NCI-H2196 (cell line): Measurements from ENCODE around the gene BNIP2.

Source experiments
- DNase-seq: peaks from one replicate; lab custom pipeline; 2025; ENCODE audit not compliant: unreplicated experiment; lab: John Stamatoyannopoulos, UW

Gene BNIP2

DNA sequence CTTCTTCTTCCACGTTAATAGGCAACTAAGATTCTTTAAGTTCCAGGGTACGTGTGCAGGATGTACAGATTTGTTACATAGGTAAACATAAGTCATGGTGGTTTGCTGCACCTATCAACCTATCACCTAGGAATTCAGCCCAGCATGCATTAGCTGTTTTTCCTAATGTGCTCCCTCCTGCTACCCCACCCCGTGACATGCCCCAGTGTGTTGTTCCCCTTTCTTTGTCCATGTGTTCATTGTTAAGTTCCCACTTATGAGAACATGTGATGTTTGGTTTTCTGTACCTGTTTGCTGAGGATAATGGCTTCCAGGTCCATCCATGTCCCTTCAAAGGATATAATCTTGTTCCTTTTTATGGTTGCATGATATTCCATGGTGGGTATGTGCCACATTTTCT lies 52.9 kb downstream of the BNIP2 start:
- no peak for DNase-seq

GRCh38 chr15:59632714-59633113 lies 56.4 kb downstream of the BNIP2 start:
- DNase-seq, result no peak

- DNase-seq, result no peak
These were observed 66.8 kb downstream of the BNIP2 start for GRCh38 chr15:59622289-59622688.

- no peak for DNase-seq
These were observed 70.7 kb downstream of the BNIP2 start for GRCh38 chr15:59618406-59618805.

GRCh38 chr15:59616379-59616778 lies 72.7 kb downstream of the BNIP2 start:
- DNase-seq, result peak; percentile 17

DNA sequence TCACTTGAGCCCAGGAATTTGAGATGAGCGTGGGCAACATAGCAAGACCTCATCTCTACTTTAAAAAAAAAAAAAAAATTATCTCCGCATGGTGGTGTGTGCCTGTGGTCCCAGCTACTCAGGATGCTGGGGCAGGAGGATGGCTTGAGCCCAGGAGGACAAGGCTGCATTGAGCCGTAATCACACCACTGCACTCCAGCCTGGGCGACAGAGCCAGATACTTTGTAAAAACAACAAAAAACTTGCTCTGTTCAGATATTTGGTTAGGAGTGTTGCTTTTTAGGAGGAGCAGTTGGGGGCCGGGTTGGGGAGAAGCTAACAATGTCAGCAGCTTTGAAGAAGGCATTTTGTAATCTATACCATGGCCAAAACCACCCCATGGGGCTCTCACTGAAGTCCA lies 73.5 kb downstream of the BNIP2 start:
- no peak for DNase-seq

DNA sequence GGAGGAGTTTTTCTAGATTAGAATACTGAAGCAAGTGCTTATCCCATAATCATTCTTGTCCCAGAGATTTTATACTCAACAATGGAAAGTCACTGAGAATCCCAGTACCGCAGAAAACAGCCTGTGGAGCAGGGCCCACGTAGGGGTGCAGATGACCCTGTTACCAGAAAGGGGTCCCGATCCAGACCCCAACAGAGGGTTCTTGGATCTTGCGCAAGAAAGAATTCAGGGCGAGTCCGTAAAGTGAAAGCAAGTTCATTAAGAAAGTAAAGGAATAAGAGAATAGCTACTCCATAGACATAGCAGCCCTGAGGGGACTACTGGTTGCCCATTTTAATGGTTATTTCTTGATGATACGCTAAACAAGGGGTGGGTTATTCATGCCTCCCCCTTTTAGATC lies 75.0 kb downstream of the BNIP2 start:
- DNase-seq, result no peak

DNA sequence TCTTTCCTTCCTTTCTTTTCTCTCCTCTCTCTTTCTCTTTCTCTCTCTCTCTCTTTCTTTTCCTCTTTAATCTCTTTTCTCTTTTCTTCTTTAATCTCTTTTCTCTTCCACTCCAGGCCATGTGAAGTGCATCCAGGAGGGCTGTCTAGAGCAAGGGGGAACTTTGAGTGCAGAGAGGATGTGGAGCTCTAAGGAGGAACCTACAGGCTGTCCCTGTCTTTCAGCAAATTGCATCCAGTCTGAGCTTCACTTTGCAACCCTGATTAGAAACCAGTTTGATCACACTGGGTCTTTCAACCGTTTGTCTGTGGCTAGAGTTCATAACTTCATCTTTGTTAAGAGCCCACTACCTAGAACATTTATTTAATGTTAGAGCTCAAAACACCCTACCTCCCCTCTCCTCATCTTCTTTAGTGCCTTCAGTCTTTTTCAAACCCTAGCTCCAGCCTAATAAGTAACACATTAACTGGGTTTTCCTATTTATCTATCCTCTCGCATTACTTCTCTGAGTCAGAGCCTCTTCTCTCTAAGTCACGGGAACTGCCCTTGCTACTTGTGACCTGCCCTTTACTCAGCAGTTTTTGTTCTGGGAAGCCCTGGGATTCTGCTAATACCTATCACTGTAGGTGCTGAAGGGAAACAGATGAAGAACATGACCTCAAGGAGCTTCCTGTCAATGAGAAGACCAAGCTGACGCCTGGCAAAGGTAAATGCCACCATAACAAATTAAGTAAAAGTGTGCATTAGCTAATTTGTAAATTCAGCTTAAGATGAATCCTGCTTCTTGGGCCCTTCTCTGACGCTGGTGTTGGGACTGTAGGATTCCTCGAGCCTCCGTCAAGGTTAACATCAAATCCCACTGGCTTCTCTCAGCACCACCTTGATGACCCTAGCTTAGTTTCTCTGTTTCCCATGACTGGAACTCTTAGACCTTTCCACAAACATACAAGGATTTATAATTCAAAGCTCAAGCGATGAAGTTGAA lies 77.6 kb downstream of the BNIP2 start, which contains the start of gene GCNT3:
TSS of gene GCNT3 (plus strand) at position 508 of the 985 bp plus-strand sequence. CDS start 6,456 bp downstream, outside the sequence.
- DNase-seq, result no peak

DNA sequence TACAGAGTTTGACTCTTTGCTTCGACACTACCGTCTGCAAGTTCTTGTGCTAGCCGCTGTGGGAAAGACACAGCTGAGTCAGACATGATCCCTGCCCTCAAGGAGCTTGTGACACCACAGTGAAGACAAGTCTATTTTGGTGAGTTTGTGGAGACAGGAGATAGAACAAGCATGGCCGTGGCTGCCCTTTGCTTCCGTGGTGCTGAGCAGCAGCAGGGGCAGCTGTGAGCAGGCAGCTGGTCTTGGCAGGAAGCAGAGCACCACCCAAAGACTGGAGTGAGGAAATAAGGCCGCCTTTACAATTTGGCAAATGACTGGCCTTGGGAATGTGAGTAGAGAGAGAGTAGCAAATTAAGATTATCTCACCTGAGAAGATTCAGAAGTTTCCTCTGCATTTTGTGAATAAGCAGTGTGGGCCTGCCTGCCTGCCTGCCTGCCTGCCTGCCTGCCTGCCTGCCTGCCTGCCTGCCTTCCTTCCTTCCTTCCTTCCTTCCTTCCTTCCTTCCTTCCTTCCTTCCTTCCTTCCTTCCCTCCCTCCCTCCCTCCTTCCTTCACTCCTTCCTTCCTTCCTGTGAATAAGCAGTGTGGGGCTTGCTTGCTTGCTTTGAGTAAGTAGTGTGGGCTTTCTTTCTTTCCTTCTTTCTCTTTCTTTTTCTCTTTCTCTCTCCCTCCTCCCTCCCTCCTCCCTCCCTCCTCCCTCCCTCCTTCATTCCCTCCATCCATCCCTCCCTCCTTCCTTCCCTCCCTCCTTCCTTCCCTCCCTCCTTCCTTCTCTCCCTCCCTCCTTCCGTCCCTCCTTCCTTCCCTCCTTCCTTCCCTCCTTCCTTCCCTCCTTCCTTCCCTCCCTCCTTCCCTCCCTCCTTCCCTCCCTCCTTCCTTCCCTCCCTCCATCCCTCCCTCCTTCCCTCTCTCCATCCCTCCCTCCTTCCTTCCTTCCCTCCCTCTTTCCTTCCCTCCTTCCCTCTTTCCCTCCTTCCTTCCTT lies 79.1 kb downstream of the BNIP2 start:
- DNase-seq, result no peak
